ENCODE measurements around the gene ATP2A3. TPM values are rescaled to one million over a fixed set of nuclear protein-coding genes. Genes with fewer than 3 reads are reported as not detected.
A peak's percentile ranks its signal among the peaks of the same experiment; 100 is the strongest.

Gene ATP2A3
- total and polyA plus RNA-seq, 10 donors, result 103 to 240 (median 194) TPM

DNA sequence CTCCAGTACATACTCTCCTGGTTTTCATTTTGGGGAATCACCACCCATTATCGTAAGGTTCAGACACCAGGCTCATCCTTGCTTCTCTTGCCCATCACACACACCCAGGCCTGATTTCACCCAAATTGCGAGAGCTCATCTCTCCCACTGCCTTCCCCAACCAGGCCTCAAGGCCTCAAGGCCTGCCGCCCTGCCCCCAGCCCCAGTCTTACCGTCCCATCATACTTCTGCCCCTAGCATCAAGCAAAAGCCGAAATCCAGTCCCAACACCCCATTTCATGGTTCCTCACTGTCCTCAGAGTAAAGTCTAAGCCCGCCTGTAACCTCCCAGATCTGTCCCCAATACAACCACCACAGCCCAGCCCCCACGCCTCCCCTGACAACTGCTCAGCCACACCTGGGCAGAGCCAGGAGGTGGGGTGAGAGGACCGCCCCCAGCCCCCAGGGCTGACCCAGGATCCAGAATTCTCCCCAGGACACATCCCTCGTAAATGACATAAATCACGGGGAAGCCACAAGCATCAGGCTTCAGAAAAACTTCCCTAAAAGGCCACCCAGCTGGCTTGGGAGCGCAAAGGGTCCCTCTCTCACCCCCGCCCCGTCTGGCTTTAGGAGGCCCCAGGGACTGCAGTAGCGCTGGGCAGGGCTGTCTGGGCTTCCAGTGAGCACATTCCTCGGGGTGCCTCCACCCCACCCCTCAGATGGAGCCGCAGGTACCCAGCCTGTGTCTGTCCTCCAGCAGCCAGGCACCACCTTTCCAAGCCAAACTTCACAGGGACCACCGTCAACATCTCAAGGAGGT, 38.4 kb downstream of the ATP2A3 start:
- no peak for DNase-seq
- H3K36me3 ChIP-seq, result peaks cover 0 to 75% (median 49%) of the 10 kb centered on the region in 6 donors
- H3K4me1 ChIP-seq, result peaks cover 0 to 45% (median 8%) of the 10 kb centered on the region in 6 donors
- H3K9me3 ChIP-seq, result no peaks in the 10 kb centered on the region
- WGBS, 5 donors, result 84 to 93% (median 89%) methylated on average over 13 to 17 of the region's 17 CpGs
- H3K27ac ChIP-seq, result peak overlapping the region in 1 of 8 donors; percentile 30
- H3K4me3 ChIP-seq, result no peak overlapping the region
- no peaks in the 10 kb centered on the region for H3K27me3 ChIP-seq (replicated peaks in 1 of 7)
- TF ChIP-seq, protein P1, sequence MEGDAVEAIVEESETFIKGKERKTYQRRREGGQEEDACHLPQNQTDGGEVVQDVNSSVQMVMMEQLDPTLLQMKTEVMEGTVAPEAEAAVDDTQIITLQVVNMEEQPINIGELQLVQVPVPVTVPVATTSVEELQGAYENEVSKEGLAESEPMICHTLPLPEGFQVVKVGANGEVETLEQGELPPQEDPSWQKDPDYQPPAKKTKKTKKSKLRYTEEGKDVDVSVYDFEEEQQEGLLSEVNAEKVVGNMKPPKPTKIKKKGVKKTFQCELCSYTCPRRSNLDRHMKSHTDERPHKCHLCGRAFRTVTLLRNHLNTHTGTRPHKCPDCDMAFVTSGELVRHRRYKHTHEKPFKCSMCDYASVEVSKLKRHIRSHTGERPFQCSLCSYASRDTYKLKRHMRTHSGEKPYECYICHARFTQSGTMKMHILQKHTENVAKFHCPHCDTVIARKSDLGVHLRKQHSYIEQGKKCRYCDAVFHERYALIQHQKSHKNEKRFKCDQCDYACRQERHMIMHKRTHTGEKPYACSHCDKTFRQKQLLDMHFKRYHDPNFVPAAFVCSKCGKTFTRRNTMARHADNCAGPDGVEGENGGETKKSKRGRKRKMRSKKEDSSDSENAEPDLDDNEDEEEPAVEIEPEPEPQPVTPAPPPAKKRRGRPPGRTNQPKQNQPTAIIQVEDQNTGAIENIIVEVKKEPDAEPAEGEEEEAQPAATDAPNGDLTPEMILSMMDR (IDR thresholded peaks at IDR 0.05 in 8 of 11, conservative IDR thresholded peaks at IDR 0.05 in 3 of 11), result no peak
- TF ChIP-seq POLR2A (IDR thresholded peaks at IDR 0.05), result no peak
- TF ChIP-seq POLR2AphosphoS5 (IDR thresholded peaks at IDR 0.05), result no peak
- intact Hi-C loops (cut with DNase I; ENCODE audit: low total_unique reads), result no loop called here

DNA sequence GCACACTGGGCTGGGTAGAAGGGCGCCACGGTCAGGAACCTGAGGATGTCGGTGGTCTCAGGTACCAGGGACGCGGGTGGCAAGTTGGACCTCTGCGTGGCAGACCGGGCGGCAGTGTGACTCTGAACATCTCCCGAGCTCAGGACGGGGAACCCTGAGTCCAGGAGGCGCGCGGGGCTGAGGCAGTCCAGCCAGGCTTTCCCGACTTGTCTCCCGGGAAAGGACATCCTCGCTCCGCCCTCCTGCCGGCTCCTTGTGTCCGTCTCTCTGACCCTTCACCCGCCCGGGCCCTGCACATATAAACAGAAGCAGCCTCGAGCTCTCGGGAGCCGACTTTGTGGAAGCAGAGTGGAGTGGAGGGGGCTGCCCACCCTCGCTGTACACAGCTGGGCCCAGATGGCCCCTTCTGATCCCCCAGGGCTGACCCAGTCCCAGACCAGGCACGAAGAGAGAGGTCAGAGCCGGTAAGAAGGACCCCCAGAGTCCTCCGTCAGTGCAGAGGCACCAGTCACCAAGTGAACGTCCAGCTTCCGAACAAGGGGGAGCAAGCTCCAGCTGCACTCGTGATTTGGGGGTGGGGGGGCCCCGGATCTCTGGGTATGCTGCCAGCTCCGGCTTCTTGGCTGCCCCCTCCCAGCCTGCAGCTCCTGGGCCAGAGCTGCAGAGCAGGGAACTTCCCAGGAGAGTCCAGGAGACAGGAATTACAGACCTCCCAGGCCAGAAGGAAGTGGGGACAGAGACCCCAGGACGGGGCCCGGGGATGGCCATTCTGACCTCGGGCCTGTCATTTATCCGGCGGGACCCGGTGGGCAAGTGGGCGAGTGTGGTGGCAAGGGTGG, 39.5 kb downstream of the ATP2A3 start:
- H3K9me3 ChIP-seq, result no peaks in the 10 kb centered on the region
- intact Hi-C loops (cut with DNase I; ENCODE audit: low total_unique reads), result no loop called here
- TF ChIP-seq, protein P1 (IDR thresholded peaks at IDR 0.05 in 8 of 11, conservative IDR thresholded peaks at IDR 0.05 in 3 of 11), result no peak
- TF ChIP-seq POLR2AphosphoS5 (IDR thresholded peaks at IDR 0.05), result peak in 1 of 3 donors; percentile 37
- H3K4me1 ChIP-seq, result peaks cover 0 to 45% (median 8%) of the 10 kb centered on the region in 6 donors
- no peak overlapping the region for H3K4me3 ChIP-seq
- H3K36me3 ChIP-seq, result peaks cover 0 to 64% (median 42%) of the 10 kb centered on the region in 6 donors
- H3K27me3 ChIP-seq (replicated peaks in 1 of 7), result no peaks in the 10 kb centered on the region
- WGBS, 5 donors, result 84 to 88% (median 85%) methylated on average over 21 to 40 of the region's 40 CpGs
- no peak overlapping the region for H3K27ac ChIP-seq
- no peak for DNase-seq

DNA sequence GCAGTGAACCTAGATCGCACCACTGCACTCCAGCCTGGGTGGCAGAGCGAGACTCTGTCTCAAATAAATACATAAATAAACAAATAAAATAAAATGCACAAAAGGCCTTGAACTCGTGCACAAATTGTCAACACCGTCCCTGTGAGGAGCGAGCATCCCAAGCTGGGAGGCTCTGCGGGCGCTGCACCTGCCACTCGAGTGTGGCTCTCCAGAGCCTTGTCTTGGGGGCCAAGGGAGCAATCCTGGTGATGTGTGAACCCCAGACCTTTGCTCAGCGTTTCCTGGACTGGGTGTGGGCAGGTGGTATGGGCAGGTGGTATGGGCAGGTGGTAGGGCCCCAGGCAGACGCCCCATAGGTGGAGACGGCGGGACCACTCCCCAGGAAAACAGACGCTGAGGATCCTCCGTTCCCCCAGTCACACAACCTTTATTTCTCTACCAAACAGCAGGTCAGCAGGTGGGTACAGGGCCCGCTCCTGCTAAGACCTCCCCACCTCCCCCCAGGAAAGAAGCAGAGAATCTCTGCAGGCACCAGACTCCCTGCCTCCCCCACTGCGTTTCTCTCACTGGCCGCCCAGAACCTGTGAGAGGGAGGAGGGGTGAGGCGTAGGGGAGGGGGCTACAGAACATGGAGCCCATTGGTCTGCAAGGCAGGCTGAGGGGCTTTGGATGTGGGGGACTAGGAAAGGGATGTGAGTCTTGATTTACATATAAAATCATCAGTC, 40.6 kb downstream of the ATP2A3 start:
- no peak for DNase-seq
- WGBS, 5 donors, result 88 to 92% (median 89%) methylated on average over 14 to 18 of the region's 18 CpGs
- H3K27ac ChIP-seq, result no peak overlapping the region
- H3K36me3 ChIP-seq, result peaks cover 0 to 53% (median 33%) of the 10 kb centered on the region in 6 donors
- no peaks in the 10 kb centered on the region for H3K27me3 ChIP-seq (replicated peaks in 1 of 7)
- no peak overlapping the region for H3K4me3 ChIP-seq
- H3K4me1 ChIP-seq, result peaks cover 0 to 42% (median 13%) of the 10 kb centered on the region in 6 donors
- no peaks in the 10 kb centered on the region for H3K9me3 ChIP-seq
- intact Hi-C loops (cut with DNase I; ENCODE audit: low total_unique reads), result no loop called here
- peak in 2 of 3 donors; percentile 5 to 51 for TF ChIP-seq POLR2AphosphoS5 (IDR thresholded peaks at IDR 0.05)
- no peak for TF ChIP-seq POLR2A (IDR thresholded peaks at IDR 0.05)

DNA sequence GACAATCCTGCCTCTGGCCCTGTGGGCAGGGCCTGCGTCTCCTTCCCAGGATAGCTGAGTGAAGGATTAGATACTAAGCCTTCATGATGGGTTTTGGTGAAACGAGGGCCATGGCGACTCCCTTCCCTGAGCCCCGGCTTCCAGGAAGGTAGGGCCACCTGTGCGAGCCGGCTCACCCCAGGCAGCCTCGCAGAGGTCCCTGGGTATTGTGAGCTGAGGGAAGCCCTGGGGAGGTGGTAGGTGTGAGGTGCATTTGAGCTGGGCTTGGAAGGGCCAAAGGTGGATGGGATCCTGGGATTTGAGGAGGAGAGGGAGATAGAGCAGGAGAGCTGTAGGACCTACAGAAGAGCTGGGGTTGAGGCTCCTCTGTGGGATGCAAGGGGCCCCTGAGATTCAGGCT, 41.5 kb downstream of the ATP2A3 start:
- TF ChIP-seq POLR2AphosphoS5 (IDR thresholded peaks at IDR 0.05), result peak in 2 of 3 donors; percentile 28 to 69
- TF ChIP-seq, protein P1 (IDR thresholded peaks at IDR 0.05 in 8 of 11, conservative IDR thresholded peaks at IDR 0.05 in 3 of 11), result no peak
- WGBS, 5 donors, result 81 to 94% (median 83%) methylated on average over 7 of the region's 7 CpGs
- intact Hi-C loops (cut with DNase I; ENCODE audit: low total_unique reads), result no loop called here
- Histone ChIP-seq H3K4me1 (peaks cover 0 to 38% (median 12%) of the 10 kb centered on the region in 6 donors), H3K36me3 (peaks cover 0 to 44% (median 24%) of the 10 kb centered on the region in 6 donors), H3K27me3 (replicated peaks in 1 of 7) (no peaks in the 10 kb centered on the region), H3K27ac (peak overlapping the region in 1 of 8 donors; percentile 21), H3K4me3 (no peak overlapping the region), H3K9me3 (no peaks in the 10 kb centered on the region)
- DNase-seq, result no peak
